Stimulated activated CD4-positive, alpha-beta T cell treated with anti-CD3 and anti-CD28 coated beads, Interleukin-15, amount 100 ng/mL, for 24 hours (primary cell): ENCODE measurements around the gene DRD4.

ENCODE experiments used
- DNase-seq: peaks from one replicate; pipeline ENCODE4 v3.0.0-alpha.2; 2020

The DRD4 gene

GRCh38 chr11:611001-611996 is 25.8 kb upstream of the DRD4 start:
- no peak for DNase-seq

GRCh38 chr11:612201-612960 is 24.7 kb upstream of the DRD4 start:
- DNase-seq, result no peak

GRCh38 chr11:612961-613300 is 24.1 kb upstream of the DRD4 start:
- no peak for DNase-seq

- DNase-seq, result peak; percentile 89
These were observed 23.6 kb upstream of the DRD4 start for GRCh38 chr11:613369-613968.

- DNase-seq, result no peak
These were observed 22.9 kb upstream of the DRD4 start for GRCh38 chr11:614021-614622.

- no peak for DNase-seq
These were observed 22.2 kb upstream of the DRD4 start for GRCh38 chr11:614623-615503.

GRCh38 chr11:615504-616319 is 21.4 kb upstream of the DRD4 start, which contains the start of gene IRF7:
Gene IRF7, minus strand, starts transcription at chr11:615950. Its CDS starts 586 bp downstream, at chr11:615364.
- peak; percentile 92 for DNase-seq

GRCh38 chr11:616320-617198 is 20.5 kb upstream of the DRD4 start:
- DNase-seq, result no peak

GRCh38 chr11:617199-617911 is 19.7 kb upstream of the DRD4 start:
- no peak for DNase-seq

GRCh38 chr11:617912-618682 is 19.0 kb upstream of the DRD4 start:
- no peak for DNase-seq

- no peak for DNase-seq
These were observed 18.0 kb upstream of the DRD4 start for GRCh38 chr11:618856-619627.

- no peak for DNase-seq
These were observed 17.4 kb upstream of the DRD4 start for GRCh38 chr11:619628-620050.

- no peak for DNase-seq
These were observed 16.9 kb upstream of the DRD4 start for GRCh38 chr11:620201-620600.

GRCh38 chr11:620935-621814 is 15.9 kb upstream of the DRD4 start:
- DNase-seq, result no peak

- DNase-seq, result no peak
These were observed 15.2 kb upstream of the DRD4 start for GRCh38 chr11:621838-622237.

GRCh38 chr11:623349-623869 is 13.7 kb upstream of the DRD4 start:
- no peak for DNase-seq
